BE2C (cell line): ENCODE data around the gene FAM169A.
"Not testable (repeated sequence)": the region's sequence is repeated elsewhere in the genome, so short reads cannot be mapped to it uniquely, and the experiment has no call there.

Source experiments
- DNase-seq: peaks from one replicate; pipeline ENCODE4 v3.0.0-alpha.2; 2020
- H3K27me3 ChIP-seq: fragments of 250-450 bp; sonication (Bioruptor Pico); 2 replicates; pipeline ENCODE4 v1.5.1; 2020; ENCODE audit warnings: mild to moderate bottlenecking
- H3K36me3 ChIP-seq: fragments of 250-450 bp; sonication (Bioruptor Pico); 2 replicates; pipeline ENCODE4 v1.5.1; 2020; ENCODE audit warnings: mild to moderate bottlenecking
- H3K4me1 ChIP-seq: fragments of 250-450 bp; sonication (Bioruptor Pico); 2 replicates; pipeline ENCODE4 v1.5.1; 2020
- H3K4me3 ChIP-seq: 2 replicates; pipeline ENCODE4 v1.5.1; 2011; ENCODE audit warnings: low read depth, low read length
- H3K9me3 ChIP-seq: fragments of 250-450 bp; sonication (Bioruptor Pico); 2 replicates; pipeline ENCODE4 v1.5.1; 2020
- CTCF ChIP-seq: IDR thresholded peaks from 2 replicates; pipeline ENCODE4 v1.5.1; 2012; ENCODE audit warnings: mild to moderate bottlenecking, low read depth, low read length

The FAM169A gene

GRCh38 chr5:74877624-74878304 is 11.6 kb upstream of the FAM169A start:
- TF ChIP-seq CTCF = no peak
- DNase-seq = no peak
- Histone ChIP-seq H3K4me3 (no peak overlapping the region), H3K9me3 (no peaks in the 10 kb centered on the region), H3K36me3 (no peaks in the 10 kb centered on the region), H3K27me3 (no peaks in the 10 kb centered on the region), H3K4me1 (no peaks in the 10 kb centered on the region)

- H3K4me1 ChIP-seq = no peaks in the 10 kb centered on the region
- H3K27me3 ChIP-seq = no peaks in the 10 kb centered on the region
- H3K36me3 ChIP-seq = no peaks in the 10 kb centered on the region
- no peak for DNase-seq
- no peaks in the 10 kb centered on the region for H3K9me3 ChIP-seq
- no peak overlapping the region for H3K4me3 ChIP-seq
- TF ChIP-seq CTCF = no peak
These were observed 10.0 kb upstream of the FAM169A start for GRCh38 chr5:74875994-74876791.

DNA sequence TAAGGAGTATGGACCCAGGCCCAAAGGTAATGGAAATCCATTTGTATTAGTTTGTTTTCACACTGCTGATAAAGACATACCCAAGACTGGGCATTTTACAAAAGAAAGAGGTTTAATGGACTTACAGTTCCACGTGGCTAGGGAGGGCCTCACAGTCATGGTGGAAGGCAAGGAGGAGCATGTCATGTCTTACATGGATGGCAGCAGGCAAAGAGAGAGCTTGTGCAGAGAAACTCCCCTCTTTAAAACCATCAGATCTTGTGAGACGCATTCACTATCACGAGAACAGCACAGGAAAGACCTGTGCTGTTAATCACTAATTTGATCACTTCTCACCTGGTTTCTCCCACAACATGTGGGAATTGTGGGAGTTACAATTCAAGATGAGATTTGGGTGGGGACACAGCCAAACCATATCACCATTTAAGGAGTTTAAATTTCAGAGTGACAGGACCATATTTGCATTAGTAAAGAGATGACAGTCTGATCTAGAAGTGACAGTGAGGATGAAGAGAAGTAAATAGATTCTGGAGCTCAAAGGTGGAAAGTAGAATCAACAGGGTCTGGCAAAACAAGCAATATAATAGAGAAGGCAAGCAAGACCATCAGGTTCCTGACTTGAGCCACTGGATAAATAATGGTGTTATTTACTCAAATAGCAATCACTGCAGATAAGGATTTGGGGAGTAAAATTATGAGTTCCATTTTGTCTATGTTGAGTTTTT is 7.5 kb upstream of the FAM169A start:
- no peak for TF ChIP-seq CTCF
- Histone ChIP-seq H3K4me3 (no peak overlapping the region), H3K4me1 (no peaks in the 10 kb centered on the region), H3K36me3 (no peaks in the 10 kb centered on the region), H3K27me3 (peaks cover 2% of the 10 kb centered on the region; the same call in 1 of the 2 replicates), H3K9me3 (no peaks in the 10 kb centered on the region)
- no peak for DNase-seq

- no peaks in the 10 kb centered on the region for H3K36me3 ChIP-seq
- H3K9me3 ChIP-seq = no peaks in the 10 kb centered on the region
- DNase-seq = no peak
- H3K27me3 ChIP-seq = peaks cover 20% of the 10 kb centered on the region
- no peak overlapping the region for H3K4me3 ChIP-seq
- TF ChIP-seq CTCF = no peak
- no peaks in the 10 kb centered on the region for H3K4me1 ChIP-seq
These were observed 4.3 kb upstream of the FAM169A start for GRCh38 chr5:74870299-74871067.

GRCh38 chr5:74869414-74869813 is 3.2 kb upstream of the FAM169A start:
- not testable (repeated sequence) for H3K9me3 ChIP-seq, H3K4me1 ChIP-seq, H3K4me3 ChIP-seq, H3K36me3 ChIP-seq, DNase-seq
- peaks cover 31% of the 10 kb centered on the region for H3K27me3 ChIP-seq

GRCh38 chr5:74866596-74867162 is 492 bp upstream of the FAM169A start:
- Histone ChIP-seq H3K9me3 (no peaks in the 10 kb centered on the region), H3K4me1 (no peaks in the 10 kb centered on the region), H3K4me3 (0 out of 2 replicates have a peak overlapping the region, but pooled peaks have one; percentile 56), H3K36me3 (no peaks in the 10 kb centered on the region), H3K27me3 (peaks cover 52% of the 10 kb centered on the region)
- TF ChIP-seq CTCF = no peak
- DNase-seq = no peak
